ENCODE measurements around the gene TNKS1BP1. TPM values are rescaled to one million over a fixed set of nuclear protein-coding genes. Genes with fewer than 3 reads are reported as not detected.

TNKS1BP1 gene
- total RNA-seq, 1 donor from 2014 or later, result 14.3 TPM

- no peak for ATAC-seq (ENCODE audit: low read depth)
- Mint-ChIP-seq H3K36me3 (ENCODE audit: low read depth) (no peaks in the 10 kb centered on the region), H3K4me1 (no peaks in the 10 kb centered on the region), H3K4me3 (no peak overlapping the region), H3K27ac (no peak overlapping the region), H3K9me3 (no peaks in the 10 kb centered on the region), H3K27me3 (peaks cover 12% of the 10 kb centered on the region)
- no peak for DNase-seq
- intact Hi-C loops (cut with micrococcal nuclease), result no loop called here
- ChIA-PET POLR2A (no interaction called here), CTCF (no interaction called here)
- TF ChIP-seq CTCF (IDR thresholded peaks at IDR 0.05), result no peak
Measured at GRCh38 chr11:57368845-57369232, 44.1 kb upstream of the TNKS1BP1 start.

GRCh38 chr11:57368106-57368844 lies 43.5 kb upstream of the TNKS1BP1 start:
- H3K4me1 Mint-ChIP-seq, result no peaks in the 10 kb centered on the region
- intact Hi-C loops (cut with micrococcal nuclease), result no loop called here
- no peaks in the 10 kb centered on the region for H3K36me3 Mint-ChIP-seq (ENCODE audit: low read depth)
- H3K27me3 Mint-ChIP-seq, result peaks cover 12% of the 10 kb centered on the region
- ChIA-PET POLR2A (no interaction called here), CTCF (interaction anchor here (1.1 kb wide), 1 partner anchor 273 kb away, joined by 3 read pairs; no protein-coding TSS in a partner anchor)
- no peak overlapping the region for H3K27ac Mint-ChIP-seq
- H3K9me3 Mint-ChIP-seq, result no peaks in the 10 kb centered on the region
- ATAC-seq (ENCODE audit: low read depth) (no peak), DNase-seq (no peak)
- no peak for TF ChIP-seq CTCF (IDR thresholded peaks at IDR 0.05)
- no peak overlapping the region for H3K4me3 Mint-ChIP-seq

DNA sequence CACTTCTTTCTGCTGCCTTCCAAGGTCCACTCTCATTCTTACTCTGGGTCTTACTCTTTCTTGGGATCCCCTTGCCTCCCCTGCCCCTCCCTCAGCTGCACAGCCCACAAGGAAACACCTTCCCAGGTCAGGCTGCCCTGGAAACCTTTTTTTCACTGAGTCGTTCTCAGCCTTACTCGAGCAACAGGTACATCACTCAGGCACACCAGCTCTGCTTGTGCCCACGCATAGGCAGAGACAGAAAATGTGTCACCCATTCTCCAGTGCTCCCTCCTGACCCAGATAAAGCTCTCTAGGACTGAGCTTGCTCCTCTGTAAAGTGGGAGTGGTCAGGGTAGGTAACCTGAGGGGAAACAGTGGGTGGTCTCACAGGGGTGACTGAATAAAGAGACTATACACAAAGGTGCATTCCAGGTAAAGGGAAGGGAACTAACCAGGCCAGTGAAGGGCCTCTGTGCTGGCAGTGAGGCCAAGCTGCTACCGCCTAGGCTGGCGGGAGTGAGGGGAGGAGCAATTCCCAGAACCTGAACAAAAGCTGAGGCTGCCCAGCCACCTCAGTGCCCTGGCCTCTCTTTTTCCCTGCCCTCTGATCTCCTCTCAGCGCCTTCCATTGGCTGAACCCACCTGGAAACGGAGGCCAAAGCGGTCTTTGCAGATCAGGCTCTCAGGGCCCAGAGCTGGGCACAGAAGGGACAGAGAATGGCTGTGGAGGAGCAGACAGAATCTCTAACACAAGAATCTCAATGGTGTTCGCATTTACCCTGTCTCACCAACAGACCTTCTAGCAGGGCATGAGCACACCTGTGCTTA lies 40.3 kb upstream of the TNKS1BP1 start:
- ChIA-PET POLR2A (no interaction called here), CTCF (interaction anchor here (0.9 kb wide), 1 partner anchor 19 kb away, joined by 3 read pairs; no protein-coding TSS in a partner anchor)
- H3K27ac Mint-ChIP-seq, result no peak overlapping the region
- no peak for ATAC-seq (ENCODE audit: low read depth)
- DNase-seq, result no peak
- H3K4me1 Mint-ChIP-seq, result no peaks in the 10 kb centered on the region
- H3K9me3 Mint-ChIP-seq, result no peaks in the 10 kb centered on the region
- peaks cover 16% of the 10 kb centered on the region for H3K27me3 Mint-ChIP-seq
- intact Hi-C loops (cut with micrococcal nuclease), result no loop called here
- H3K36me3 Mint-ChIP-seq (ENCODE audit: low read depth), result no peaks in the 10 kb centered on the region
- no peak for TF ChIP-seq CTCF (IDR thresholded peaks at IDR 0.05)
- no peak overlapping the region for H3K4me3 Mint-ChIP-seq

- Mint-ChIP-seq H3K36me3 (ENCODE audit: low read depth) (no peaks in the 10 kb centered on the region), H3K27me3 (peaks cover 13% of the 10 kb centered on the region), H3K27ac (no peak overlapping the region), H3K4me3 (no peak overlapping the region), H3K4me1 (no peaks in the 10 kb centered on the region), H3K9me3 (no peaks in the 10 kb centered on the region)
- intact Hi-C loops (cut with micrococcal nuclease), result no loop called here
- no peak for ATAC-seq (ENCODE audit: low read depth)
- ChIA-PET POLR2A (no interaction called here), CTCF (interaction anchor here (2.5 kb wide), 1 partner anchor 18 kb away, joined by 9 read pairs; no protein-coding TSS in a partner anchor)
- no peak for TF ChIP-seq CTCF (IDR thresholded peaks at IDR 0.05)
- DNase-seq, result no peak
Measured at GRCh38 chr11:57363131-57364080, 38.7 kb upstream of the TNKS1BP1 start.

Data from activated B cell treated with CpG ODN at 0.5 μM for 24 hours (primary cell).